ENCODE results near the gene EXOC1. TPM values are rescaled to one million over a fixed set of nuclear protein-coding genes. Genes with fewer than 3 reads are reported as not detected.
"Not testable (repeated sequence)": the region's sequence is repeated elsewhere in the genome, so short reads cannot be mapped to it uniquely, and the experiment has no call there.

Gene EXOC1
- total and polyA plus RNA-seq, 3 donors from 2014 or later: 29.4 to 46.4 (median 40.4) TPM

- Histone ChIP-seq H3K27ac (no peak overlapping the region), H3K36me3 (ENCODE audit: low read depth, missing control alignments) (no peaks in the 10 kb centered on the region), H3K4me1 (no peaks in the 10 kb centered on the region), H3K27me3 (no peaks in the 10 kb centered on the region), H3K4me3 (no peak overlapping the region), H3K9me3 (no peaks in the 10 kb centered on the region)
- DNase-seq: no peak
- 83 to 84% methylated on average over 1 of the region's 1 CpG for WGBS, 2 donors
- intact Hi-C loops (cut with DNase I; ENCODE audit: low total_unique reads): no loop called here
- TF ChIP-seq, protein P1, sequence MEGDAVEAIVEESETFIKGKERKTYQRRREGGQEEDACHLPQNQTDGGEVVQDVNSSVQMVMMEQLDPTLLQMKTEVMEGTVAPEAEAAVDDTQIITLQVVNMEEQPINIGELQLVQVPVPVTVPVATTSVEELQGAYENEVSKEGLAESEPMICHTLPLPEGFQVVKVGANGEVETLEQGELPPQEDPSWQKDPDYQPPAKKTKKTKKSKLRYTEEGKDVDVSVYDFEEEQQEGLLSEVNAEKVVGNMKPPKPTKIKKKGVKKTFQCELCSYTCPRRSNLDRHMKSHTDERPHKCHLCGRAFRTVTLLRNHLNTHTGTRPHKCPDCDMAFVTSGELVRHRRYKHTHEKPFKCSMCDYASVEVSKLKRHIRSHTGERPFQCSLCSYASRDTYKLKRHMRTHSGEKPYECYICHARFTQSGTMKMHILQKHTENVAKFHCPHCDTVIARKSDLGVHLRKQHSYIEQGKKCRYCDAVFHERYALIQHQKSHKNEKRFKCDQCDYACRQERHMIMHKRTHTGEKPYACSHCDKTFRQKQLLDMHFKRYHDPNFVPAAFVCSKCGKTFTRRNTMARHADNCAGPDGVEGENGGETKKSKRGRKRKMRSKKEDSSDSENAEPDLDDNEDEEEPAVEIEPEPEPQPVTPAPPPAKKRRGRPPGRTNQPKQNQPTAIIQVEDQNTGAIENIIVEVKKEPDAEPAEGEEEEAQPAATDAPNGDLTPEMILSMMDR (IDR thresholded peaks at IDR 0.05): no peak
- TF ChIP-seq POLR2A (IDR thresholded peaks at IDR 0.05): no peak
Observed at GRCh38 chr4:55837903-55838302, 15.5 kb upstream of the EXOC1 start.

DNA sequence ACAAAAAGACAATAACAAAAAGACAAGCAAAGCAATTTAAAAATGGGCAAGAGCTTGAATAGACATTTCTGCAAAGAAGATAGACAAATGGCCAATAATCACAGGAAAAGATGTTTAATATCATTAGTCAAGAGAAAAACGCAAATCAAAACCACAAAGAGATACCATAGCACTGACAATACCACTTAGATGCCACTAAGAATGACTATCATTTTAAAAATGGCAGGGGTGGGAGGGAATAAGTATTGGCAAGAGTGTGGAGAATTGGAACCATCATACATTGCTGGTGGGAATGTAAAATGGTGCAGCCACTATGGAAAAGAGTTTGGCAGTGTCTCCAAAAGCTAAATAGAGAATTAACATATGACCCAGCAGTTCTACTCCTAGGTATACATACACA lies 15.1 kb upstream of the EXOC1 start:
- no peaks in the 10 kb centered on the region for H3K4me1 ChIP-seq
- 76 to 92% methylated on average over 1 of the region's 1 CpG for WGBS, 2 donors
- H3K9me3 ChIP-seq: no peaks in the 10 kb centered on the region
- H3K27ac ChIP-seq: no peak overlapping the region
- H3K36me3 ChIP-seq (ENCODE audit: low read depth, missing control alignments): no peaks in the 10 kb centered on the region
- no peak for DNase-seq
- H3K4me3 ChIP-seq: no peak overlapping the region
- TF ChIP-seq, protein P1 (IDR thresholded peaks at IDR 0.05): no peak
- no peak for TF ChIP-seq POLR2A (IDR thresholded peaks at IDR 0.05)
- intact Hi-C loops (cut with DNase I; ENCODE audit: low total_unique reads): no loop called here
- no peaks in the 10 kb centered on the region for H3K27me3 ChIP-seq

DNA sequence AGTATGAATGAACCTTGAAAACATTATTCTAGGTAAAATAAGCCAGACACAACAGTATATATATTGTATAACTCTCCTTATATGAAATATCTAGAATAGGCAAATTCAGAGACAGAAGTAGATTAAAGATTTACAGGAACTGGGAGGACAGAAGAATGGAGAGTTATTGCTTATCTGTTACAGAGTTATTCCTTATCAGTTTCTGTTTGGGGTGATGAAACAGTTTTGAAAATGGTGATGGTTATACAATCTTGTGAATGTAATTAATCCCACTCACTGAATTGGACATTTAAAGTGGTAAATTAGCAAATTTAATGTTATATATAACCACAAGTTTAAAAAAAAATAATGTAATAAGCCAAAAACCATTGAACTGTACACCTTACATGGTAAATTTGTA lies 14.5 kb upstream of the EXOC1 start:
- H3K27ac ChIP-seq: no peak overlapping the region
- TF ChIP-seq, protein P1 (IDR thresholded peaks at IDR 0.05): no peak
- no peak for TF ChIP-seq POLR2A (IDR thresholded peaks at IDR 0.05)
- H3K4me3 ChIP-seq: no peak overlapping the region
- DNase-seq: no peak
- H3K27me3 ChIP-seq: no peaks in the 10 kb centered on the region
- no peaks in the 10 kb centered on the region for H3K9me3 ChIP-seq
- no peaks in the 10 kb centered on the region for H3K4me1 ChIP-seq
- intact Hi-C loops (cut with DNase I; ENCODE audit: low total_unique reads): no loop called here
- no peaks in the 10 kb centered on the region for H3K36me3 ChIP-seq (ENCODE audit: low read depth, missing control alignments)

DNA sequence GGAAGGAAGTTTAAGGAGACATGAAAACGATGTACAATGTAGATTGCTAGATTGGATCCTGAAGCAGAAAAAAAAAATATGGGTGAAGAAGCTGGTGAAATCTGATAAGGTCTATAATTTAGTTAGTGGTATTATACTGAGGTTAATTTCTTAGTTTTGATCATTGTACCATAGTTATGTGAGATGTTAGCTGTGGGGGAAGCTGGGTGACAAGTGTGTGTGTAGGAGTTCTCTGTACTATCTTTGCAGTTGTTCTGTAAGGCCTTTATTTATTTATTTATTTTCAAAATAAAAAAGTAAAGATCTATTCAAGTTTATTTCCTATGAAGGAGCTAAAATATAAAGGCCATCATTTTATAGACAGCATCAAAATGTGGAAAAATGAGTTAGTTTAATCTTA lies 12.5 kb upstream of the EXOC1 start:
- no peak for DNase-seq
- no peak overlapping the region for H3K27ac ChIP-seq
- intact Hi-C loops (cut with DNase I; ENCODE audit: low total_unique reads): no loop called here
- no peaks in the 10 kb centered on the region for H3K27me3 ChIP-seq
- H3K4me3 ChIP-seq: no peak overlapping the region
- no peaks in the 10 kb centered on the region for H3K36me3 ChIP-seq (ENCODE audit: low read depth, missing control alignments)
- WGBS, 2 donors: 88 to 93% methylated on average over 1 of the region's 1 CpG
- H3K4me1 ChIP-seq: no peaks in the 10 kb centered on the region
- no peak for TF ChIP-seq POLR2A (IDR thresholded peaks at IDR 0.05)
- TF ChIP-seq, protein P1 (IDR thresholded peaks at IDR 0.05): no peak
- no peaks in the 10 kb centered on the region for H3K9me3 ChIP-seq

DNA sequence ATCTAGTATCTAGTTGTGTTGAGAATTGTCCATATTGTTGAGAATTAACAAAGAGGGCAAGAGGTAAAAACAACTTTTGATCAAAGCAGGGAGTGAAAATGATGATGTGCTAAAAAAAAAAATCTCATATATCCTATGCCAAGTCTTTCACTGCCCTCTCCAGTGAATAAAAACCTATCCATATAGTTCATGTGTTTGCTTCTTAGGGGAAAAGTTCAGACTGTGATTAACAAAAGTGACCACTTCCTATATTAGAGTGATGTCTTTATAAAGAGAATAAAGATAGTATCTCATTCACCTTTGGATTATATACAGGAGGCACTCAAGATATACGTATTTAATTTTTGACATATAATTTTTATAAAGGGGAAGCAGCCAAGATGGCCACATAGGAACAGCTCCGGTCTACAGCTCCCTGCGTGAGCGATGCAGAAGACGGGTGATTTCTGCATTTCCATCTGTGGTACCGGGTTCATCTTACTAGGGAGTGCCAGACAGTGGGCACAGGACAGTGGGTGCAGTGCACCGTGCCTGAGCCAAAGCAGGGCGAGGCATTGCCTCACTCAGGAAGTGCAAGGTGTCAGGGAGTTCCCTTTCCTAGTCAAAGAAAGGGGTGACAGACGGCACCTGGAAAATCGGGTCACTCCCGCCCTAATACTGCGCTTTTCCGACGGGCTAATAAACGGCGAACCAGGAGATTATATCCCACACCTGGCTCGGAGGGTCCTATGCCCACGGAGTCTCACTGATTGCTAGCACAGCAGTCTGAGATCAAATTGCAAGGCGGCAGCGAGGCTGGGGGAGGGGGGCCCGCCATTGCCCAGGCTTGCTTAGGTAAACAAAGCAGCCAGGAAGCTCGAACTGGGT lies 11.8 kb upstream of the EXOC1 start:
- H3K4me1 ChIP-seq; intact Hi-C loops (cut with DNase I; ENCODE audit: low total_unique reads); H3K27ac ChIP-seq; H3K27me3 ChIP-seq; H3K4me3 ChIP-seq; H3K9me3 ChIP-seq; H3K36me3 ChIP-seq (ENCODE audit: low read depth, missing control alignments); DNase-seq: not testable (repeated sequence)
- 81 to 88% methylated on average over 18 to 21 of the region's 22 CpGs for WGBS, 2 donors

- H3K27ac ChIP-seq; DNase-seq; H3K4me3 ChIP-seq; H3K9me3 ChIP-seq; H3K4me1 ChIP-seq; H3K36me3 ChIP-seq (ENCODE audit: low read depth, missing control alignments); H3K27me3 ChIP-seq; intact Hi-C loops (cut with DNase I; ENCODE audit: low total_unique reads): not testable (repeated sequence)
- 79 to 95% methylated on average over 4 to 8 of the region's 10 CpGs for WGBS, 2 donors
Observed at GRCh38 chr4:55842312-55842711, 11.1 kb upstream of the EXOC1 start.

Measured in testis (tissue), 3 donors.